MCF 10A (cell line): Measurements from ENCODE around the gene THAP4. TPM values are rescaled to one million over a fixed set of nuclear protein-coding genes. Genes with fewer than 3 reads are reported as not detected.

ENCODE experiments used
- BruUV-seq: library from RNA; stranded (reverse); fragments of 400-500 nt; replicated peaks from 2 replicates; lab custom pipeline; 2021; lab: Mats Ljungman, UMichigan
- CTCF ChIA-PET: fragments of 300-600 bp; sonication (Branson Sonifier 250); formaldehyde crosslinking; extraction: SDS; loops from one replicate; lab custom pipeline; 2021; ENCODE audit warnings: antibody characterized with exemption, inconsistent platforms; lab: Yijun Ruan, JAX
- POLR2A ChIA-PET: fragments of 300-600, 350-650 bp; sonication (Branson Sonifier 250); formaldehyde crosslinking; extraction: SDS; loops from one replicate; lab custom pipeline; 2020; ENCODE audit warnings: antibody characterized with exemption, inconsistent platforms; lab: Yijun Ruan, JAX
- DNase-seq: peaks from one replicate; pipeline ENCODE4 v3.0.0-alpha.2; 2018; ENCODE audit not compliant: unreplicated experiment
- H3K27ac Mint-ChIP-seq: one replicate; pipeline ENCODE4 v1.8.0; 2022; ENCODE audit warnings: mild to moderate bottlenecking, low read depth, mixed read lengths; ENCODE audit not compliant: unreplicated experiment
- H3K27me3 Mint-ChIP-seq: one replicate; pipeline ENCODE4 v1.8.0; 2022; ENCODE audit warnings: mixed read lengths; ENCODE audit not compliant: insufficient read depth, unreplicated experiment
- H3K36me3 Mint-ChIP-seq: one replicate; pipeline ENCODE4 v1.8.0; 2022; ENCODE audit warnings: mild to moderate bottlenecking, moderate library complexity, mixed read lengths; ENCODE audit not compliant: insufficient read depth, unreplicated experiment
- H3K4me1 Mint-ChIP-seq: one replicate; pipeline ENCODE4 v1.8.0; 2022; ENCODE audit warnings: mixed read lengths; ENCODE audit not compliant: insufficient read depth, unreplicated experiment
- H3K4me3 Mint-ChIP-seq: one replicate; pipeline ENCODE4 v1.8.0; 2022; ENCODE audit warnings: mild to moderate bottlenecking, moderate library complexity, mixed read lengths; ENCODE audit not compliant: unreplicated experiment
- H3K9me3 Mint-ChIP-seq: one replicate; pipeline ENCODE4 v1.8.0; 2022; ENCODE audit warnings: mixed read lengths; ENCODE audit not compliant: unreplicated experiment
- CTCF ChIP-seq: fragments of 200-600 bp; IDR thresholded peaks from one replicate; pipeline ENCODE4 v1.8.0; 2022; ENCODE audit warnings: antibody characterized with exemption, mild to moderate bottlenecking; ENCODE audit not compliant: unreplicated experiment
- intact Hi-C: fragments of 100-400 bp; cut with micrococcal nuclease; formaldehyde crosslinking; loops from 2 replicates; pipeline ENCODE4 v1.14.1; 2022
- total RNA-seq: library from RNA; stranded (reverse); gene quantifications from 2 replicates; pipeline ENCODE4 v1.2.3, GENCODE V29; 2022

THAP4 gene
- total RNA-seq, 1 experiment from 2014 or later, result 91.8 TPM

- intact Hi-C loops, result no loop called here
- ChIA-PET CTCF (interaction anchor here (0.6 to 1.4 kb wide), 5 partner anchors 9 to 138 kb away, joined by 3 to 5 read pairs (median 4); no protein-coding TSS in a partner anchor), POLR2A (interaction anchor here (0.8 to 1.1 kb wide), 2 partner anchors 12 to 18 kb away, joined by 3 read pairs; no protein-coding TSS in a partner anchor)
- no peaks in the 10 kb centered on the region for H3K27me3 Mint-ChIP-seq
- H3K4me3 Mint-ChIP-seq, result no peak overlapping the region
- H3K36me3 Mint-ChIP-seq, result peaks cover 87% of the 10 kb centered on the region
- no peak overlapping the region for H3K27ac Mint-ChIP-seq
- DNase-seq, result peak; percentile 46
- H3K4me1 Mint-ChIP-seq, result no peaks in the 10 kb centered on the region
- no TSS peak for BruUV-seq
- no peaks in the 10 kb centered on the region for H3K9me3 Mint-ChIP-seq
- TF ChIP-seq CTCF, result no peak
Observed at GRCh38 chr2:241598487-241598886, 38.5 kb downstream of the THAP4 start.

GRCh38 chr2:241598061-241598460 is 38.9 kb downstream of the THAP4 start:
- Mint-ChIP-seq H3K4me1 (no peaks in the 10 kb centered on the region), H3K9me3 (no peaks in the 10 kb centered on the region), H3K27ac (no peak overlapping the region), H3K27me3 (no peaks in the 10 kb centered on the region), H3K4me3 (no peak overlapping the region), H3K36me3 (peaks cover 86% of the 10 kb centered on the region)
- no TSS peak for BruUV-seq
- TF ChIP-seq CTCF, result no peak
- DNase-seq, result no peak
- ChIA-PET POLR2A (interaction anchor here (0.8 to 1.1 kb wide), 2 partner anchors 12 to 18 kb away, joined by 3 read pairs; no protein-coding TSS in a partner anchor), CTCF (interaction anchor here (0.6 to 1.4 kb wide), 3 partner anchors 8 to 32 kb away, joined by 3 to 4 read pairs (median 4); no protein-coding TSS in a partner anchor)
- intact Hi-C loops, result no loop called here

GRCh38 chr2:241597561-241597960 is 39.4 kb downstream of the THAP4 start:
- Mint-ChIP-seq H3K36me3 (peaks cover 86% of the 10 kb centered on the region), H3K4me1 (no peaks in the 10 kb centered on the region), H3K9me3 (no peaks in the 10 kb centered on the region), H3K27me3 (no peaks in the 10 kb centered on the region), H3K4me3 (no peak overlapping the region), H3K27ac (no peak overlapping the region)
- BruUV-seq, result no TSS peak
- TF ChIP-seq CTCF, result no peak
- ChIA-PET POLR2A (interaction anchor here (0.5 to 1.1 kb wide), 3 partner anchors 11 to 17 kb away, joined by 3 read pairs; no protein-coding TSS in a partner anchor), CTCF (interaction anchor here (0.6 kb wide), 3 partner anchors 8 to 137 kb away, joined by 4 to 5 read pairs (median 4); no protein-coding TSS in a partner anchor)
- intact Hi-C loops, result no loop called here
- DNase-seq, result no peak

- Mint-ChIP-seq H3K36me3 (peaks cover 71% of the 10 kb centered on the region), H3K27ac (no peak overlapping the region), H3K9me3 (no peaks in the 10 kb centered on the region), H3K4me1 (no peaks in the 10 kb centered on the region), H3K4me3 (no peak overlapping the region), H3K27me3 (no peaks in the 10 kb centered on the region)
- TF ChIP-seq CTCF, result peak; percentile 24
- ChIA-PET POLR2A (interaction anchor here (0.7 to 1.2 kb wide), 2 partner anchors 9 to 587 kb away, joined by 4 read pairs; no protein-coding TSS in a partner anchor), CTCF (interaction anchor here (0.6 to 0.7 kb wide), 3 partner anchors 27 to 781 kb away, joined by 3 to 4 read pairs (median 3); no protein-coding TSS in a partner anchor)
- no TSS peak for BruUV-seq
- intact Hi-C loops, result no loop called here
- DNase-seq, result peak; percentile 30
Observed at GRCh38 chr2:241595600-241596140, 41.3 kb downstream of the THAP4 start.
